LNCaP clone FGC (cell line): ENCODE data around the gene CCDC61.

Source experiments
- DNase-seq: peaks from one replicate; pipeline ENCODE4 v3.0.0-alpha.2; 2011; ENCODE audit warnings: low read depth
- H3K4me3 ChIP-seq: 2 replicates; pipeline ENCODE4 v1.5.1; 2011; ENCODE audit warnings: mild to moderate bottlenecking, low read depth, low read length, control low read depth
- TF ChIP-seq, protein P1 (sequence below): IDR thresholded peaks from 2 replicates; pipeline ENCODE4 v1.5.1; 2012; ENCODE audit warnings: mild to moderate bottlenecking; ENCODE audit not compliant: control insufficient read depth, insufficient read depth; ENCODE audit errors: extremely low read depth

The CCDC61 gene

DNA sequence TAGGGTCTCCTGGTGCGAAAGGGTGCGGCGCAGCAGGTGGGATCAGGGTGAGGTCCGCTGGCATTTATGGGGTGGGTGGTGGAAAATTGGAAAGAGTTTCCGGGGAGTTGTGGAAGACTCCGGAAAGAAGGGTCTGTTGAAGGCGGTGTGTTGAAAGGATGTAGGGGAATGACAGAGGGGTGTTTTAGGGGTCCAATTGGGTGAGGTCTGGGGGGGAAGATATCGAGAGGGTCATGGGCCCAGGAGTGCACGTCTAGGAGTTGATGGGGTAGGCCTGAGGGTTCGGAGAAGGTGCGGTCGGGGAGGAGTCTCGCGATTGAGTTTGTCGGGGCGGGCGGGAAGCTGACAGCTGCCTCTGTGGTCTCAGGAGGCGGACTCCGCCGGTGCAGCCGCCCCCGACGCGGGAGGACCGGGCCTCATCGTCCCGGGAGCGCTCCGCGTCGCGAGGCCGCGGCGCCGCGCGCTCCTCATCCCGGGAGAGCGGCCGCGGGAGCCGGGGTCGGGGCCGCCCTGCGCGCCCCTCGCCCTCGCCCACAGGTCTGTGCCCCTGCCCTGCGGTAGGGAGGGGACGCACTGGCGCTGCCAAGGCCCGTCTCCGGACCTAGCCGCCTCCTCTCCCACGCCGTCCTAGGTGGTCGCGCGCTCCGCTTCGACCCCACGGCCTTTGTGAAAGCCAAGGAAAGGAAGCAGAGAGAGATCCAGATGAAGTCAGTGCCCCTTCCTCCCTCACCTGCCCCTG lies 20.6 kb downstream of the CCDC61 start:
- TF ChIP-seq, protein P1, sequence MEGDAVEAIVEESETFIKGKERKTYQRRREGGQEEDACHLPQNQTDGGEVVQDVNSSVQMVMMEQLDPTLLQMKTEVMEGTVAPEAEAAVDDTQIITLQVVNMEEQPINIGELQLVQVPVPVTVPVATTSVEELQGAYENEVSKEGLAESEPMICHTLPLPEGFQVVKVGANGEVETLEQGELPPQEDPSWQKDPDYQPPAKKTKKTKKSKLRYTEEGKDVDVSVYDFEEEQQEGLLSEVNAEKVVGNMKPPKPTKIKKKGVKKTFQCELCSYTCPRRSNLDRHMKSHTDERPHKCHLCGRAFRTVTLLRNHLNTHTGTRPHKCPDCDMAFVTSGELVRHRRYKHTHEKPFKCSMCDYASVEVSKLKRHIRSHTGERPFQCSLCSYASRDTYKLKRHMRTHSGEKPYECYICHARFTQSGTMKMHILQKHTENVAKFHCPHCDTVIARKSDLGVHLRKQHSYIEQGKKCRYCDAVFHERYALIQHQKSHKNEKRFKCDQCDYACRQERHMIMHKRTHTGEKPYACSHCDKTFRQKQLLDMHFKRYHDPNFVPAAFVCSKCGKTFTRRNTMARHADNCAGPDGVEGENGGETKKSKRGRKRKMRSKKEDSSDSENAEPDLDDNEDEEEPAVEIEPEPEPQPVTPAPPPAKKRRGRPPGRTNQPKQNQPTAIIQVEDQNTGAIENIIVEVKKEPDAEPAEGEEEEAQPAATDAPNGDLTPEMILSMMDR: no peak
- no peak overlapping the region for H3K4me3 ChIP-seq
- DNase-seq: no peak

DNA sequence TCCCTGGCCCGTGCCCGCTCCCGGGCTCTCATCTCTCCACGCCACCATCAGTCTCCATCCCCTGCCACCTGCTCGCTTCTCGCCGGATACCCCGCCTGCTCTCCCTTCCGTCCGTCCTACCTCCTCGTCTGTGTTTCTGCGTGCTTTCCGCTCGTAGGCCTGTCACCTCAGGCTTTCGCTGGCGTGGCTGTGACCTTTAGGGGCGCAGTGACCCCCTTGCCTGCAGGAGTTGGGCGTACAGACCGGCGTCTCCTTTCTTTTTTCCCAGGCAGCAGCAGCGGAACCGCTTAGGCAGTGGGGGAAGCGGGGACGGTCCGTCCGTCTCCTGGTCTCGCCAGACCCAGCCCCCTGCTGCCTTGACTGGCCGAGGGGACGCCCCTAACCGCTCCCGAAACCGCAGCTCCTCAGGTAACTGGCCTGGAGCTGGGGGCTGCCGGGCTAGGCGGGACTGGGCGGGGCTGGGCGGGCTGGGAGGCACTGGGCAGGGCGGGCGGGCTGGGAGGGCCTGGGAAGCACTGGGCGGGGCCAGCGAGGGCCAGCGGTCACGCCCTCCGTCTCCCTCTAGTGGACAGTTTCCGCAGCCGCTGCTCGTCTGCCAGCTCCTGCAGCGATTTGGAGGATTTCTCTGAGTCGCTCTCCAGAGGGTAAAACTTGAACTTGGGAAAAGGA lies 21.3 kb downstream of the CCDC61 start:
- peak overlapping the region; percentile 31 for H3K4me3 ChIP-seq
- TF ChIP-seq, protein P1: peak; percentile 69
- no peak for DNase-seq

DNA sequence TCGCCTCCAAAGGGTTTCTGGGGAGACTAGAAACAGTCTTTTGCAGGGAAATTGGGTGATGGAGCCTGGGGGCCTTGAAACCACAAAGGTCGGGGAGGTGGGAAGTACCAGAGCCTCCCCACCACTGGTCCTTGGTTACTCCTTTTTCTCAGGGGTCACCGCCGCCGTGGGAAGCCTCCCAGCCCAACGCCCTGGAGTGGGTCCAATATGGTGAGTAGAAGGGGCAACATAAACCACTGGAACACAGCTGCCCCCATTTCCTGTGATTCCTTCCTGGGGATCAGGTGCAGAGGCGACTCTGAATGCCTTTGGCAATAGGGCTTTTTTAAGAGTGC lies 21.8 kb downstream of the CCDC61 start:
- H3K4me3 ChIP-seq: no peak overlapping the region
- TF ChIP-seq, protein P1: no peak

DNA sequence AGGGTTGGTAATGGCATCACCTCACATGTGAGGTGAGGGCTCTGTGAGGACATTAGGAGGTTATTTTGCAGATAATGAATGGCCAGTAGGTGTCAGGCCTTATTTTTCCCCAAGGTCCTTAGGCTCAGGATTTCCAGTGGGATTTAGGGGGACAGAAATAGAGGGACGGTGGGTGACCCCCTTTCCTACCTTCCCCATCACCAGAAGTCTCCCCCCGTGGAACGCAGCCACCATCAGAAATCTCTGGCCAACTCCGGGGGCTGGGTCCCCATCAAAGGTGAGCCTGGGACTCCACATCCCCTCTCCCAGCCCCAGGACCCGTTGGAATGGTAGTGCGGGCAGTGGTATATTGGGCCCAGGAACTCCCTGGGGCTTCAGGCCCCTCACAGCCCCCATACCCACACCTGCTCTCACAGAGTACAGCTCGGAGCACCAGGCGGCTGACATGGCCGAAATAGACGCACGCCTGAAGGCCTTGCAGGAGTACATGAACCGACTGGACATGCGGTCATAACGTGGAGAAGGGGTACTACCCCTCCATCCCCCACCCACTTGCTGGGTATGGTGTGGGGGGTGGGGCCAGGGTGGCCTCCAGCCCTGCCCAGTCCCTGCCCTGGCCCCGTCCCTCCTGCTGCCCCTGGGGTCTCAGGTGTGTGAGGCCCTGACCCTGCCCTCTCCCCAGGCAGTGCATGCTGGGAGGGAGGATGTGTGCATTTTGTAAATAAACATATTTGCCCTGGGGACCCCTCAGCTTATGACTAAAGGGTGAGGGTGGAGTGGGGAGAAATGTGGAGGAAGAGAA lies 22.8 kb downstream of the CCDC61 start:
- TF ChIP-seq, protein P1: no peak
- H3K4me3 ChIP-seq: no peak overlapping the region
- DNase-seq: no peak

More for the DNA sequence above, 21.8 kb downstream of the CCDC61 start:
- DNase-seq: no peak

DNA sequence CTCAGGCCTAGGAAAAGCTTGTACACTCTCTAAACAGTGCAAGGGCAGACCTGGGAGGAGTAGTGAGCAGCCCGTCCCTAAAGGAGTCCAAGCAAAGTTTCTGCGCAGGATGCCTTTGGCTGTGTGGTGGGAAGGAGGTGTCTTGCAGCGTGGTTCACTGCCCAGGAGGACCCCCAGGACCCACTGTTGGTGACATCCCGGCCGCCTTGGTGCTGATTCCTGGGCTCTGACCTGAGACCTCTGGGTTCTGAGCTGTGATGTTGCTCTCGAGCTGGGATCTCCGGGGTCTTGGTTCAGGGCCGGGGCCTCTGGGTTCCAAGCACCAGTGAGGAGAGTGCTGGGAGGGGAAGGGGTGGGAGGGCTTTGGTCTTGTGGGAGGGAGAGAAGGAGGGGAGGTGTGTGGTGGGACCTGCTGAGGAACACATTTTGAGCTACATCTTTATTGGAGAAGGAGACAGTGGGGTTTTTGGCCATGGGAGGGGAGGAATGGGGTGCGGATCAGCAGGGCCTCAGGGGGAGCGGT lies 23.5 kb downstream of the CCDC61 start:
- no peak for DNase-seq
- TF ChIP-seq, protein P1: no peak
- no peak overlapping the region for H3K4me3 ChIP-seq

DNA sequence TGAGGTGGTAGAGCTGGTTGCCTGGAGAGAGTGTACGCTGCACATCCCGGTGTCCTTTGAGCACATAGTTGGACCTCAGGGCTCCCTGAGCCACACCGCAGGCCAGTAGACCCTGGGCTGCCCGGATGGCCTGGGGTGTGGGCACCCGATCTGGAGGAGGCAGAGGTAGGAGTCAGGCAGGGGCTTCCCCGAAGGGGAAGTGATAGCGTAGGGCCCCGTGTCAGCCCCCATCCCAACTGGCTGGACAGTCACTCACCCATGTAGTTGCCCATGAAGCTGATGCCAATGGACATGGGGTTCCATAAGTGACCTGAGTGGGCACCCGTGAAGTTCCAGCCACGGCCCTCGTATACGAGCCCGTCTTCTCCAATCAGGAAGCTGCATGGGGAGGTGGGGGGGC lies 24.0 kb downstream of the CCDC61 start:
- TF ChIP-seq, protein P1: no peak
- no peak for DNase-seq
- H3K4me3 ChIP-seq: no peak overlapping the region
